Hepatocyte (in vitro differentiated cells): ENCODE measurements around the gene PLA2G4C. TPM values are rescaled to one million over a fixed set of nuclear protein-coding genes. Genes with fewer than 3 reads are reported as not detected.

Experiments used
- DNase-seq: peaks from one replicate; pipeline ENCODE4 v3.0.0-alpha.2; 2016; ENCODE audit warnings: low spot score
- H2AFZ ChIP-seq: fragments of 200-600 bp; sonication (generic); 2 replicates; pipeline ENCODE4 v1.6.0; 2016; ENCODE audit warnings: antibody characterized with exemption, mild to moderate bottlenecking
- H3K27ac ChIP-seq: fragments of 200-600 bp; sonication (generic); 2 replicates; pipeline ENCODE4 v1.5.1; 2016; ENCODE audit warnings: mild to moderate bottlenecking
- H3K27me3 ChIP-seq: fragments of 200-600 bp; sonication (generic); 2 replicates; pipeline ENCODE4 v1.6.1; 2016
- H3K36me3 ChIP-seq: fragments of 200-600 bp; sonication (generic); replicated peaks from 2 replicates; pipeline ENCODE4 v1.5.1; 2016; ENCODE audit warnings: low read depth; ENCODE audit not compliant: insufficient read depth
- H3K4me1 ChIP-seq: fragments of 200-600 bp; sonication (generic); 2 replicates; pipeline ENCODE4 v1.5.1; 2016; ENCODE audit warnings: mild to moderate bottlenecking, moderate library complexity; ENCODE audit not compliant: insufficient read depth
- H3K4me2 ChIP-seq: fragments of 200-600 bp; sonication (generic); 2 replicates; pipeline ENCODE4 v1.6.0; 2016
- H3K4me3 ChIP-seq: fragments of 200-600 bp; sonication (generic); 2 replicates; pipeline ENCODE4 v1.5.1; 2016; ENCODE audit warnings: mild to moderate bottlenecking
- H3K79me2 ChIP-seq: fragments of 200-600 bp; sonication (generic); 2 replicates; pipeline ENCODE4 v1.6.0; 2017; ENCODE audit warnings: mild to moderate bottlenecking
- H3K9me2 ChIP-seq: fragments of 200-600 bp; sonication (generic); replicated peaks from 2 replicates; pipeline ENCODE4 v1.6.0; 2017; ENCODE audit warnings: mild to moderate bottlenecking; ENCODE audit not compliant: insufficient read depth
- H3K9me3 ChIP-seq: fragments of 200-600 bp; sonication (generic); 2 replicates; pipeline ENCODE4 v1.5.1; 2016; ENCODE audit warnings: low read depth, mild to moderate bottlenecking
- H4K20me1 ChIP-seq: fragments of 200-600 bp; sonication (generic); 2 replicates; pipeline ENCODE4 v1.6.0; 2016; ENCODE audit warnings: mild to moderate bottlenecking; ENCODE audit not compliant: insufficient read depth, poor library complexity, severe bottlenecking
- EZH2 ChIP-seq: fragments of 200-600 bp; sonication (generic); IDR thresholded peaks from 2 replicates; pipeline ENCODE4 v1.6.1; 2016; ENCODE audit warnings: antibody characterized with exemption, mild to moderate bottlenecking, borderline replicate concordance
- EZH2phosphoT487 ChIP-seq: fragments of 200-600 bp; sonication (generic); IDR thresholded peaks from one replicate; pipeline ENCODE4 v1.6.1; 2018; ENCODE audit warnings: antibody characterized with exemption, mild to moderate bottlenecking, low read depth, moderate library complexity; ENCODE audit not compliant: unreplicated experiment, severe bottlenecking
- WGBS: methylation state at CpG from one replicate; pipeline ENCODE4 v1.1.6; 2016; ENCODE audit warnings: low lambda C conversion rate; ENCODE audit errors: missing lambda C conversion rate; 5-methylcytosine and 5-hydroxymethylcytosine counted together
- polyA plus RNA-seq: library from polyadenylated mRNA; unstranded; fragments of >200 nt; fragmentation: Nextera tagmentation; extraction: Ambion mirVana; gene quantifications from 2 replicates; pipeline ENCODE4 v1.2.1, GENCODE V29; 2016
- total RNA-seq: library from RNA; depleted of rRNA; stranded (reverse); fragments of >200 nt; gene quantifications from 2 replicates; pipeline ENCODE4 v1.2.3, GENCODE V29; 2014
- TF ChIP-seq, protein P1 (sequence below): fragments of 200-600 bp; sonication (generic); IDR thresholded peaks from 2 replicates; pipeline ENCODE4 v1.5.1; 2016; ENCODE audit warnings: antibody characterized with exemption, mild to moderate bottlenecking; ENCODE audit not compliant: poor library complexity

Gene PLA2G4C
- total and polyA plus RNA-seq, 2 experiments from 2014 or later: 2.0 to 5.4 TPM

DNA sequence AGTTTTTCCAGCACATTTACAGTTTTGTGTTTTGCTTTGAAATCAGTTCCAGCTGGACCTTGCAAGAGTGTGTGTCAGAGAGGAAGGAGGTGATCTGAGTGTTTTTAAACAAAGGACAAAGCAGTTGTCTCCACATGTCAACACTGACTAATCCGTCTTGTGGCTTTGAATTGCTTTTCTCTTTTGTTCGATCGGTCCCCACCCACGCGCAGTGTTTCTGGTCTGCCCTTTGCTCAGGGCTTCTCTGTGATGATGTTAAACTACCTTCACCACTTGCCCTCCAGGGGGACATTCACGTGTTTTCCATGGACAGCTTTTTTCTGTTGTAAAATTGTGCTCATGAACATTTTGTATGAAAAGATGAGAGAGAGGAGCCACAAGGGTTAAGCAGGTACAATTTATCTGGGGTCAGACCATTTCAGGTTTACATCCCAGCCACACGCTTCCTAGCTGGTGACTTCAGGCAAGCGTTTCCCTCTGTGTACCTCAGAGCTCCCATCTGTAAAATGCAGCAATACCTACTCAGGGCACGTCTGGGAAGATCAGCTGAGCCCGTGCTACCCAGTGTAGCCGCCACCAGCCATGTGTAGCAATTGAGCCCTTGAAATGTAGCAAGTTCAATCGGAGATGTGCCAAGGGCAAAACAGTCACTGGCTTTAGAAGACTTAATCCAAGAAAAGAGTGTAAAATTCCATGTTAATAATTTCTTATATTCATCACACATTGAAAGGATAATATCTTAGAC is 13.5 kb upstream of the PLA2G4C start:
- no peaks in the 10 kb centered on the region for H3K36me3 ChIP-seq
- DNase-seq: peak; percentile 65
- no peaks in the 10 kb centered on the region for H3K79me2 ChIP-seq
- H3K9me3 ChIP-seq: no peaks in the 10 kb centered on the region
- H3K4me2 ChIP-seq: no peak overlapping the region
- TF ChIP-seq EZH2 (no peak), EZH2phosphoT487 (no peak)
- TF ChIP-seq, protein P1, sequence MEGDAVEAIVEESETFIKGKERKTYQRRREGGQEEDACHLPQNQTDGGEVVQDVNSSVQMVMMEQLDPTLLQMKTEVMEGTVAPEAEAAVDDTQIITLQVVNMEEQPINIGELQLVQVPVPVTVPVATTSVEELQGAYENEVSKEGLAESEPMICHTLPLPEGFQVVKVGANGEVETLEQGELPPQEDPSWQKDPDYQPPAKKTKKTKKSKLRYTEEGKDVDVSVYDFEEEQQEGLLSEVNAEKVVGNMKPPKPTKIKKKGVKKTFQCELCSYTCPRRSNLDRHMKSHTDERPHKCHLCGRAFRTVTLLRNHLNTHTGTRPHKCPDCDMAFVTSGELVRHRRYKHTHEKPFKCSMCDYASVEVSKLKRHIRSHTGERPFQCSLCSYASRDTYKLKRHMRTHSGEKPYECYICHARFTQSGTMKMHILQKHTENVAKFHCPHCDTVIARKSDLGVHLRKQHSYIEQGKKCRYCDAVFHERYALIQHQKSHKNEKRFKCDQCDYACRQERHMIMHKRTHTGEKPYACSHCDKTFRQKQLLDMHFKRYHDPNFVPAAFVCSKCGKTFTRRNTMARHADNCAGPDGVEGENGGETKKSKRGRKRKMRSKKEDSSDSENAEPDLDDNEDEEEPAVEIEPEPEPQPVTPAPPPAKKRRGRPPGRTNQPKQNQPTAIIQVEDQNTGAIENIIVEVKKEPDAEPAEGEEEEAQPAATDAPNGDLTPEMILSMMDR: peak; percentile 16
- H2AFZ ChIP-seq: no peak overlapping the region
- no peaks in the 10 kb centered on the region for H3K9me2 ChIP-seq
- no peak overlapping the region for H3K4me3 ChIP-seq
- no peaks in the 10 kb centered on the region for H3K27me3 ChIP-seq
- H3K27ac ChIP-seq: peak overlapping the region; percentile 44
- WGBS: 52% methylated on average over 12 of the region's 12 CpGs
- H3K4me1 ChIP-seq: peaks cover 5% of the 10 kb centered on the region
- no peaks in the 10 kb centered on the region for H4K20me1 ChIP-seq

DNA sequence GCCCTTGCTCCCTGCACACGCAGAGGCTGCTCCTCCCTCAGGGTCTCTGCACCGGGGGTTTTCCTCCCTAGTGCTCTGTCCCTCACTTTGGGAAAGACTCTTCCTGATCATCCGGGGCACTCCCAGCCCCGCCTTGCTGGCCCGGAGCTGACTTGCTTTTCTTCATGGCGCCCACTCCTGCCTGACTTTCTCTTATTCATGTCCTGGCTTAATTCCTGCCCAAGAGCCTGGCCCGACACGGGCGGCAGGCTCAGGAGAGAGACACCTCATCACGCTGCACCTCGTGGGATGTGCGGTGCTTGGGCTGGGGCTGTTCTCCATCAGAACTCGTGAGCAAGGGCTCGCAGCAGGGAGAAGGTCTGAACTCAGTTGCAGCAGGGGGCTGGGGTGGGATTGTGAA is 11.8 kb upstream of the PLA2G4C start:
- WGBS: 94% methylated on average over 14 of the region's 14 CpGs
- Histone ChIP-seq H3K27me3 (no peaks in the 10 kb centered on the region), H3K27ac (no peak overlapping the region), H2AFZ (no peak overlapping the region), H3K9me2 (no peaks in the 10 kb centered on the region), H3K4me3 (no peak overlapping the region), H3K4me2 (no peak overlapping the region), H4K20me1 (no peaks in the 10 kb centered on the region), H3K79me2 (no peaks in the 10 kb centered on the region), H3K9me3 (no peaks in the 10 kb centered on the region), H3K36me3 (no peaks in the 10 kb centered on the region), H3K4me1 (peaks cover 5% of the 10 kb centered on the region)
- TF ChIP-seq, protein P1: no peak
- TF ChIP-seq EZH2 (no peak), EZH2phosphoT487 (no peak)
- DNase-seq: no peak

DNA sequence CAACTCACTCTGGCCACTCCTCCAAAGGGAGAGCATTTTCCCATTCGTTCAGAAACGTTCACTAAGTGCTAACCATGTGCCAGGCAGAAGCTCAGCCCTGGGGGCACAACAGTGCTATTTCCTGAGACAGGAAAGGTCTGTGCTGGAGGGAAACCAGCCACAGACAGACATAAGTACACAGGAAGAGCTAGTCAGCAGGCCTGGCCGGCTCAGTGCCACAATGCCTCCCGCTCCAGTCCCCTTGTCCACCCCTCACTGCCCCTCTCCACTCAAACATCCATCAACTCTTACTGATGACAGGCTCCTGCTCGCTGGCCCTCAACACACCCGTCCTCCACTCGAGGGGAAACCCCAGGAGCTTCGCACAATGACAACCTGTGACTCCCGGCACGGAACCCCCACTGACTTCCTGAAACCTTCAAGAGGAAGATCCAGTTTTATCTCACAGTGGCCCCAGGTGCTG is 11.3 kb upstream of the PLA2G4C start:
- Histone ChIP-seq H2AFZ (no peak overlapping the region), H3K4me1 (peaks cover 5% of the 10 kb centered on the region), H3K4me3 (no peak overlapping the region), H4K20me1 (no peaks in the 10 kb centered on the region), H3K36me3 (no peaks in the 10 kb centered on the region), H3K27ac (no peak overlapping the region), H3K4me2 (no peak overlapping the region), H3K79me2 (no peaks in the 10 kb centered on the region), H3K9me2 (no peaks in the 10 kb centered on the region), H3K9me3 (no peaks in the 10 kb centered on the region), H3K27me3 (no peaks in the 10 kb centered on the region)
- TF ChIP-seq EZH2phosphoT487 (no peak), EZH2 (no peak)
- TF ChIP-seq, protein P1: no peak
- WGBS: 78% methylated on average over 10 of the region's 10 CpGs
- no peak for DNase-seq
